HepG2 (cell line): ENCODE data around the gene MAP7D3. TPM values are rescaled to one million over a fixed set of nuclear protein-coding genes. Genes with fewer than 3 reads are reported as not detected.

Experiments used
- ATAC-seq: fragments of 200-7000 bp; cut with Tn5 transposase; 3 replicates; pipeline ENCODE4 v1.9.1; 2020; ENCODE audit warnings: mild to moderate bottlenecking, moderate library complexity
- BruUV-seq: library from RNA; stranded (reverse); fragments of 400-500 nt; replicated peaks from 2 replicates; lab custom pipeline; 2021; lab: Mats Ljungman, UMichigan
- CTCF ChIA-PET: fragments of 300-600 bp; formaldehyde crosslinking; extraction: SDS; loops from one replicate; lab custom pipeline; 2021; ENCODE audit warnings: low total read pairs, inconsistent platforms, low intra/inter-chr PET ratio; lab: Yijun Ruan, JAX
- POLR2A ChIA-PET: fragments of 350-600 bp; sonication (Branson Sonifier 250); formaldehyde crosslinking; loops from one replicate; lab custom pipeline; 2020; ENCODE audit warnings: antibody characterized with exemption, inconsistent platforms; lab: Yijun Ruan, JAX
- DNase-seq: peaks from one replicate; pipeline ENCODE4 v3.0.0-alpha.2; 2015; ENCODE audit warnings: low spot score
- FAIRE-seq: peaks from 3 replicates; lab custom pipeline; 2011; peaks lifted over from hg19 to GRCh38; lab: Jason Lieb, UNC
- H2AFZ ChIP-seq: one replicate; pipeline ENCODE4 v1.6.1; 2011; ENCODE audit warnings: low read length, inconsistent platforms
- H3K27ac ChIP-seq: fragments of 300-600 bp; 3 replicates; pipeline ENCODE4 v1.8.0; 2011; ENCODE audit warnings: mixed run types, mild to moderate bottlenecking, mixed read lengths, low read length, inconsistent platforms; ENCODE audit not compliant: insufficient read depth; ENCODE audit errors: extremely low read length
- H3K27me3 ChIP-seq, 2 experiments: fragments of 200-600 bp in 1 of 2; 2 replicates in 1 of 2; 3 replicates in 1 of 2; pipeline versions ENCODE4 v1.6.0 to v1.8.0; 2011; ENCODE audit warnings: low read length in 2 of 2, mild to moderate bottlenecking in 2 of 2, moderate library complexity in 2 of 2, inconsistent platforms in 1 of 2; ENCODE audit not compliant: insufficient read depth in 2 of 2, control insufficient read depth in 1 of 2
- H3K36me3 ChIP-seq, 2 experiments: fragments of 200-600 bp in 1 of 2; replicated peaks in 1 of 2; 2 replicates in 1 of 2; 3 replicates in 1 of 2; pipeline versions ENCODE4 v1.5.1 to v1.8.0; 2011; ENCODE audit warnings: low read length in 2 of 2, inconsistent platforms in 1 of 2; ENCODE audit not compliant: insufficient read depth in 2 of 2, control insufficient read depth in 1 of 2
- H3K4me1 ChIP-seq: 2 replicates; pipeline ENCODE4 v1.5.1; 2012; ENCODE audit warnings: low read length, inconsistent platforms; ENCODE audit not compliant: insufficient read depth
- H3K4me2 ChIP-seq: 2 replicates; pipeline ENCODE4 v1.6.0; 2011; ENCODE audit warnings: low read depth, low read length, inconsistent platforms
- H3K4me3 ChIP-seq, 3 experiments: fragments of 200-600 bp in 1 of 3; sonication (generic), shearing (Covaris generic) in 1 of 3; replicated peaks in 1 of 3; 2 replicates each; pipeline ENCODE4 v1.5.1; 2011 to 2016; ENCODE audit warnings: low read length in 3 of 3, inconsistent platforms in 2 of 3, low read depth in 2 of 3, mild to moderate bottlenecking in 2 of 3, control low read depth in 1 of 3, mixed read lengths in 1 of 3; ENCODE audit not compliant: insufficient read depth in 1 of 3
- H3K79me2 ChIP-seq: one replicate; pipeline ENCODE4 v1.6.1; 2011; ENCODE audit warnings: low read length, inconsistent platforms; ENCODE audit not compliant: insufficient read depth
- H3K9ac ChIP-seq: 2 replicates; pipeline ENCODE4 v1.6.0; 2011; ENCODE audit warnings: mild to moderate bottlenecking, low read depth, low read length, inconsistent platforms; ENCODE audit not compliant: insufficient read depth
- H3K9me3 ChIP-seq: 2 replicates; pipeline ENCODE4 v1.5.1; 2012; ENCODE audit warnings: mild to moderate bottlenecking, low read length
- H4K20me1 ChIP-seq: 2 replicates; pipeline ENCODE4 v1.6.0; 2011; ENCODE audit warnings: inconsistent platforms, mild to moderate bottlenecking, low read length, moderate library complexity; ENCODE audit not compliant: insufficient read depth
- CENPX ChIP-seq: sonication (generic); formaldehyde crosslinking; IDR thresholded peaks from 2 replicates; pipeline ENCODE4 v1.9.0; 2021; ENCODE audit warnings: mild to moderate bottlenecking, missing genetic modification reagents, moderate library complexity
- FOXJ3 ChIP-seq: sonication (generic); formaldehyde crosslinking; IDR thresholded peaks from 2 replicates; pipeline ENCODE4 v1.4.0; 2020; ENCODE audit warnings: missing genetic modification reagents, mild to moderate bottlenecking, borderline replicate concordance
- HCFC1 ChIP-seq: fragments of 150-350 bp; IDR thresholded peaks from 2 replicates; pipeline ENCODE4 v1.6.1; 2014; ENCODE audit warnings: low read depth, low read length
- HNF4A ChIP-seq: sonication (generic); formaldehyde crosslinking; IDR thresholded peaks from 2 replicates; pipeline ENCODE4 v1.4.0; 2020; ENCODE audit warnings: missing genetic modification reagents
- KLF13 ChIP-seq: sonication (generic); formaldehyde crosslinking; IDR thresholded peaks from 2 replicates; pipeline ENCODE4 v1.4.0; 2020; ENCODE audit warnings: mild to moderate bottlenecking, missing genetic modification reagents
- PRMT3 ChIP-seq: sonication (generic); formaldehyde crosslinking; IDR thresholded peaks from 2 replicates; pipeline ENCODE4 v1.8.1; 2022; ENCODE audit warnings: low read depth, mild to moderate bottlenecking, moderate library complexity, missing genetic modification reagents, borderline replicate concordance
- TBP ChIP-seq: sonication (generic); formaldehyde crosslinking; IDR thresholded peaks from 2 replicates; pipeline ENCODE4 v1.5.0; 2020; ENCODE audit warnings: missing genetic modification reagents
- ZNF3 ChIP-seq: IDR thresholded peaks from 2 replicates; pipeline ENCODE4 v1.7.0; 2017; ENCODE audit warnings: inconsistent platforms
- WGBS: methylation state at CpG from one replicate; pipeline ENCODE4 v1.1.6; 2017; ENCODE audit warnings: low lambda C conversion rate; 5-methylcytosine and 5-hydroxymethylcytosine counted together
- in situ Hi-C: cut with HindIII; loops from 2 replicates; pipeline ENCODE4 v1.10.0; 2017; ENCODE audit warnings: low pct_unique_long_range_greater_than_20kb; ENCODE audit not compliant: extremely low pct_ligation_motif_present
- intact Hi-C: fragments of 100-400 bp; cut with micrococcal nuclease; formaldehyde crosslinking; loops from one replicate; pipeline ENCODE4 v1.10.0; 2022; ENCODE audit not compliant: unreplicated experiment
- polyA plus RNA-seq, 8 experiments: library from polyadenylated mRNA; depleted of rRNA in 3 of 8; stranded (reverse) in 7 of 8; unstranded in 1 of 8; fragments of >200 nt; fragmentation: Illumina TruSeq in 4 of 8; extraction: Trizol in 4 of 8; gene quantifications; 2 replicates each; pipeline versions ENCODE4 v1.2.1 to v1.2.3, GENCODE V29; 2011 to 2016; ENCODE audit warnings: low read depth in 4 of 8, missing spikeins in 1 of 8, mixed read lengths in 1 of 8; ENCODE audit not compliant: insufficient read depth in 1 of 8
- total RNA-seq, 5 experiments: library from RNA; depleted of rRNA; stranded (reverse); fragments of >200 nt; fragmentation: Illumina TruSeq; extraction: Trizol; gene quantifications; 2 replicates each; pipeline ENCODE4 v1.2.3, GENCODE V29; 2016; ENCODE audit warnings: low read depth in 1 of 5
- TF ChIP-seq, protein P1 (sequence below): IDR thresholded peaks from 2 replicates; pipeline ENCODE4 v1.6.1; 2018; ENCODE audit warnings: missing genetic modification reagents, mild to moderate bottlenecking, missing compliant biosample characterization
- TF ChIP-seq, protein P2 (sequence below): sonication (generic); formaldehyde crosslinking; IDR thresholded peaks from 2 replicates; pipeline ENCODE4 v1.5.1; 2020; ENCODE audit warnings: mild to moderate bottlenecking, moderate library complexity, missing genetic modification reagents
- TF ChIP-seq, protein P3 (sequence below): sonication (generic); formaldehyde crosslinking; IDR thresholded peaks from 2 replicates; pipeline ENCODE4 v1.4.0; 2020; ENCODE audit warnings: missing genetic modification reagents, borderline replicate concordance
- TF ChIP-seq, protein P4 (sequence below), 2 experiments: sonication (generic) in 1 of 2; formaldehyde crosslinking in 1 of 2; IDR thresholded peaks; 2 replicates each; pipeline versions ENCODE4 v1.4.0 to v1.6.1; 2016 to 2020; ENCODE audit warnings: borderline replicate concordance in 1 of 2, low read depth in 1 of 2, mild to moderate bottlenecking in 1 of 2, missing genetic modification reagents in 1 of 2

The MAP7D3 gene
- total and polyA plus RNA-seq, 2 of the 13 experiments (the other 11 are each of a cell fraction or from before 2014, with no cell fraction given), result not detected

DNA sequence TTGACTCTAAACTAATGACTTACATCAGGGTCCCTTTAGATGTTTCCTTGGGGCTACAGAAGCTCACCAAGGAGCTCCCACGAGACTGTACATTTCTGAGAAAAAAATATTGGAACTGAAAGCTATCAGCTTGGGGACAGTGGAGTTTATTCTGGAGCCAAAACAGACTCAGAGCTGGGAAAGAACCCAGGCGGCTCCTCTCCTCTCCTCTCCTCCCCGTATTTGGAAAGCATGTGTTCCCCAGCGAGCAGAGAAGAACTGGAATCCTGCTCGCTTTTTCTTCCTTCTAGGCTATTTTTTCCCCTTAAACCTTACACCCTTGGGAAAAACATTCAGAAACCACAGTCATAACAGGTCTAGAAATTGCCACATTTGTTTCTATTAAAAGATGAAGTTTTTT, 4.3 kb upstream of the MAP7D3 start:
- FAIRE-seq, result no peak
- Histone ChIP-seq H2AFZ (no peak overlapping the region), H3K36me3 (no peaks in the 10 kb centered on the region), H3K9me3 (no peaks in the 10 kb centered on the region), H4K20me1 (no peaks in the 10 kb centered on the region), H3K27me3 (no peaks in the 10 kb centered on the region), H3K4me2 (no peak overlapping the region), H3K9ac (no peak overlapping the region), H3K27ac (no peak overlapping the region), H3K4me3 (no peak overlapping the region), H3K79me2 (no peaks in the 10 kb centered on the region), H3K4me1 (no peaks in the 10 kb centered on the region)
- BruUV-seq, result no TSS peak
- WGBS, result 5% methylated on average over 5 of the region's 5 CpGs
- intact Hi-C loops (no loop called here), in situ Hi-C loops (no loop called here)
- ATAC-seq, result no peak
- POLR2A ChIA-PET, result no interaction called here
- CTCF ChIA-PET, result no interaction called here
- no peak for DNase-seq
- TF ChIP-seq KLF13 (CRISPR knock-in tag) (no peak), PRMT3 (no peak), HCFC1 (no peak), ZNF3 (no peak), HNF4A (CRISPR knock-in tag) (no peak), TBP (CRISPR knock-in tag) (no peak), FOXJ3 (CRISPR knock-in tag) (no peak), CENPX (CRISPR knock-in tag) (no peak)
- TF ChIP-seq, protein P1, sequence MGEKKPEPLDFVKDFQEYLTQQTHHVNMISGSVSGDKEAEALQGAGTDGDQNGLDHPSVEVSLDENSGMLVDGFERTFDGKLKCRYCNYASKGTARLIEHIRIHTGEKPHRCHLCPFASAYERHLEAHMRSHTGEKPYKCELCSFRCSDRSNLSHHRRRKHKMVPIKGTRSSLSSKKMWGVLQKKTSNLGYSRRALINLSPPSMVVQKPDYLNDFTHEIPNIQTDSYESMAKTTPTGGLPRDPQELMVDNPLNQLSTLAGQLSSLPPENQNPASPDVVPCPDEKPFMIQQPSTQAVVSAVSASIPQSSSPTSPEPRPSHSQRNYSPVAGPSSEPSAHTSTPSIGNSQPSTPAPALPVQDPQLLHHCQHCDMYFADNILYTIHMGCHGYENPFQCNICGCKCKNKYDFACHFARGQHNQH (CRISPR knock-in tag), result no peak
- TF ChIP-seq, protein P2, sequence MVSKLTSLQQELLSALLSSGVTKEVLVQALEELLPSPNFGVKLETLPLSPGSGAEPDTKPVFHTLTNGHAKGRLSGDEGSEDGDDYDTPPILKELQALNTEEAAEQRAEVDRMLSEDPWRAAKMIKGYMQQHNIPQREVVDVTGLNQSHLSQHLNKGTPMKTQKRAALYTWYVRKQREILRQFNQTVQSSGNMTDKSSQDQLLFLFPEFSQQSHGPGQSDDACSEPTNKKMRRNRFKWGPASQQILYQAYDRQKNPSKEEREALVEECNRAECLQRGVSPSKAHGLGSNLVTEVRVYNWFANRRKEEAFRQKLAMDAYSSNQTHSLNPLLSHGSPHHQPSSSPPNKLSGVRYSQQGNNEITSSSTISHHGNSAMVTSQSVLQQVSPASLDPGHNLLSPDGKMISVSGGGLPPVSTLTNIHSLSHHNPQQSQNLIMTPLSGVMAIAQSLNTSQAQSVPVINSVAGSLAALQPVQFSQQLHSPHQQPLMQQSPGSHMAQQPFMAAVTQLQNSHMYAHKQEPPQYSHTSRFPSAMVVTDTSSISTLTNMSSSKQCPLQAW (CRISPR knock-in tag), result no peak
- TF ChIP-seq, protein P3, sequence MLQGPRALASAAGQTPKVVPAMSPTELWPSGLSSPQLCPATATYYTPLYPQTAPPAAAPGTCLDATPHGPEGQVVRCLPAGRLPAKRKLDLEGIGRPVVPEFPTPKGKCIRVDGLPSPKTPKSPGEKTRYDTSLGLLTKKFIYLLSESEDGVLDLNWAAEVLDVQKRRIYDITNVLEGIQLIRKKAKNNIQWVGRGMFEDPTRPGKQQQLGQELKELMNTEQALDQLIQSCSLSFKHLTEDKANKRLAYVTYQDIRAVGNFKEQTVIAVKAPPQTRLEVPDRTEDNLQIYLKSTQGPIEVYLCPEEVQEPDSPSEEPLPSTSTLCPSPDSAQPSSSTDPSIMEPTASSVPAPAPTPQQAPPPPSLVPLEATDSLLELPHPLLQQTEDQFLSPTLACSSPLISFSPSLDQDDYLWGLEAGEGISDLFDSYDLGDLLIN, result no peak
- TF ChIP-seq, protein P4, sequence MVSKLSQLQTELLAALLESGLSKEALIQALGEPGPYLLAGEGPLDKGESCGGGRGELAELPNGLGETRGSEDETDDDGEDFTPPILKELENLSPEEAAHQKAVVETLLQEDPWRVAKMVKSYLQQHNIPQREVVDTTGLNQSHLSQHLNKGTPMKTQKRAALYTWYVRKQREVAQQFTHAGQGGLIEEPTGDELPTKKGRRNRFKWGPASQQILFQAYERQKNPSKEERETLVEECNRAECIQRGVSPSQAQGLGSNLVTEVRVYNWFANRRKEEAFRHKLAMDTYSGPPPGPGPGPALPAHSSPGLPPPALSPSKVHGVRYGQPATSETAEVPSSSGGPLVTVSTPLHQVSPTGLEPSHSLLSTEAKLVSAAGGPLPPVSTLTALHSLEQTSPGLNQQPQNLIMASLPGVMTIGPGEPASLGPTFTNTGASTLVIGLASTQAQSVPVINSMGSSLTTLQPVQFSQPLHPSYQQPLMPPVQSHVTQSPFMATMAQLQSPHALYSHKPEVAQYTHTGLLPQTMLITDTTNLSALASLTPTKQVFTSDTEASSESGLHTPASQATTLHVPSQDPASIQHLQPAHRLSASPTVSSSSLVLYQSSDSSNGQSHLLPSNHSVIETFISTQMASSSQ (IDR thresholded peaks at IDR 0.05; ENCODE audit: low read depth), result no peak
- TF ChIP-seq, protein P4 (CRISPR knock-in tag; IDR thresholded peaks at IDR 0.05; ENCODE audit: borderline replicate concordance), result no peak
